Nephron progenitor cell (in vitro differentiated cells): ENCODE data around the gene MS4A5.
"Not testable (repeated sequence)": the region's sequence is repeated elsewhere in the genome, so short reads cannot be mapped to it uniquely, and the experiment has no call there.

Experiments used
- DNase-seq: peaks from one replicate; pipeline ENCODE4 v3.0.0; 2021
- H3K27ac Mint-ChIP-seq: 2 replicates; pipeline ENCODE4 v1.8.0; 2021; ENCODE audit warnings: mild to moderate bottlenecking, moderate library complexity, mixed read lengths
- H3K27me3 Mint-ChIP-seq: 2 replicates; pipeline ENCODE4 v1.8.0; 2021; ENCODE audit warnings: mild to moderate bottlenecking, low read depth, mixed read lengths; ENCODE audit not compliant: poor library complexity
- H3K36me3 Mint-ChIP-seq: 2 replicates; pipeline ENCODE4 v1.8.0; 2021; ENCODE audit warnings: low read depth, mixed read lengths
- H3K4me1 Mint-ChIP-seq: 2 replicates; pipeline ENCODE4 v1.8.0; 2021; ENCODE audit warnings: mixed read lengths
- H3K4me3 Mint-ChIP-seq: 2 replicates; pipeline ENCODE4 v1.8.0; 2021; ENCODE audit warnings: mild to moderate bottlenecking, moderate library complexity, mixed read lengths
- H3K9me3 Mint-ChIP-seq: 2 replicates; pipeline ENCODE4 v1.8.0; 2021; ENCODE audit warnings: mild to moderate bottlenecking, moderate library complexity, mixed read lengths
- TF ChIP-seq, protein P1 (sequence below): fragments of 200-600 bp; sonication (generic); IDR thresholded peaks from 2 replicates; pipeline ENCODE4 v1.5.0; 2021; ENCODE audit warnings: antibody characterized with exemption

MS4A5 gene

DNA sequence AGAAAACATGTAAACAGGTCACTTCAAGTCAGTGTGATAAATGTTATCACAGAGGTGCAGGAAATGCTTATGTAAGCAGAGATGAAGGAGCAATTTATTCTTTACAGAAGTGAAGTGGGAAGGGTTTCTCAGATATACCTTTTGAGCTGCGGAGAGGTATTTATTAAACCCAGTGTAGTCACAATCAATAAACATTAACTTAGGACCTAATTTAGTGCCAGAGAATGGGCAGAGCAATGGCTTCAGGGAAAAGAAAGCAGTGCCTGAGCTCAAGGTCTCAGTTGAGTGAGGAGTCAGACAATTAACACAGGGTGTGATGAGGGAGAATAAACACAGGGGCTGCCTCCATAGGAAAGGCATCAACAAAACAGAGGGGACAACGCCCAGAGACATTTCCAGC, 1.9 kb downstream of the MS4A5 start:
- no peak overlapping the region for H3K4me3 Mint-ChIP-seq
- no peaks in the 10 kb centered on the region for H3K4me1 Mint-ChIP-seq
- H3K27me3 Mint-ChIP-seq: no peaks in the 10 kb centered on the region
- H3K36me3 Mint-ChIP-seq: no peaks in the 10 kb centered on the region
- peaks cover 6% of the 10 kb centered on the region for H3K9me3 Mint-ChIP-seq
- H3K27ac Mint-ChIP-seq: no peak overlapping the region
- no peak for DNase-seq
- TF ChIP-seq, protein P1, sequence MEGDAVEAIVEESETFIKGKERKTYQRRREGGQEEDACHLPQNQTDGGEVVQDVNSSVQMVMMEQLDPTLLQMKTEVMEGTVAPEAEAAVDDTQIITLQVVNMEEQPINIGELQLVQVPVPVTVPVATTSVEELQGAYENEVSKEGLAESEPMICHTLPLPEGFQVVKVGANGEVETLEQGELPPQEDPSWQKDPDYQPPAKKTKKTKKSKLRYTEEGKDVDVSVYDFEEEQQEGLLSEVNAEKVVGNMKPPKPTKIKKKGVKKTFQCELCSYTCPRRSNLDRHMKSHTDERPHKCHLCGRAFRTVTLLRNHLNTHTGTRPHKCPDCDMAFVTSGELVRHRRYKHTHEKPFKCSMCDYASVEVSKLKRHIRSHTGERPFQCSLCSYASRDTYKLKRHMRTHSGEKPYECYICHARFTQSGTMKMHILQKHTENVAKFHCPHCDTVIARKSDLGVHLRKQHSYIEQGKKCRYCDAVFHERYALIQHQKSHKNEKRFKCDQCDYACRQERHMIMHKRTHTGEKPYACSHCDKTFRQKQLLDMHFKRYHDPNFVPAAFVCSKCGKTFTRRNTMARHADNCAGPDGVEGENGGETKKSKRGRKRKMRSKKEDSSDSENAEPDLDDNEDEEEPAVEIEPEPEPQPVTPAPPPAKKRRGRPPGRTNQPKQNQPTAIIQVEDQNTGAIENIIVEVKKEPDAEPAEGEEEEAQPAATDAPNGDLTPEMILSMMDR: no peak

DNA sequence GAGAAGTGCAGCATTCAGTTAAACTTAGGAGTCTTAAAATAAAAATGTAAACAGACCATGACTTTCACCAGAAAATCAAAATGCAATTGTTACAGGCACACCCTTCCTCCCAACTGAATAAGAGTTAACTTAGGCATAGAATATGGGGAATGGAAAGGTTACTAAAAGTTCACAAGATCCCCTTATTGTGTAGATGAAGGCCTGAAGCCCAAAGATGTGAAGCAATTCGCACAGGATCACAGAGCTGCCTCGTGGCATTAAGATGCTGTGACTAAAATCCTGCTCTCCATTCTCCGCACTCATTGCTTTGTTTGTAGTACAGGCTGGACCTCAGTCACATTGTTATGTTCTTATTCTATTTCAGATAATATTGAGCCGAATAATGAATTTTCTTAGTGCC, 4.0 kb downstream of the MS4A5 start:
- no peaks in the 10 kb centered on the region for H3K36me3 Mint-ChIP-seq
- H3K27ac Mint-ChIP-seq: no peak overlapping the region
- H3K9me3 Mint-ChIP-seq: peaks cover 6% of the 10 kb centered on the region
- TF ChIP-seq, protein P1: no peak
- no peaks in the 10 kb centered on the region for H3K4me1 Mint-ChIP-seq
- no peaks in the 10 kb centered on the region for H3K27me3 Mint-ChIP-seq
- no peak overlapping the region for H3K4me3 Mint-ChIP-seq
- DNase-seq: no peak

DNA sequence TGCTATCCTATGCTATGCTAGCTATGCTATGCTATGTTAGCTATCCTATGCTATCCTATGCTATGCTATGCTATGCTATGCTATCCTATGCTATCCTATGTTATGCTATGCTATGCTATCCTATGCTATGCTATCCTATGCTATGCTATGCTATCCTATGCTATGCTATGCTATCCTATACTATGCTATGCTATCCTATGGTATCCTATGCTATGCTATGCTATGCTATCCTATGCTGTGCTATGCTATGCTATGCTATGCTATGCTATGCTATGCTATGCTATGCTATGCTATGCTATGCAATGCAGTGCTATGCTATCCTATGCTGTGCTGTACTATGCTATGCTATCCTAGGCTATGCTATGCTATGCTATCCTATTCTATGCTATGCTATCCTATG, 17.7 kb downstream of the MS4A5 start:
- peaks cover 12% of the 10 kb centered on the region for H3K9me3 Mint-ChIP-seq
- TF ChIP-seq, protein P1: no peak

DNA sequence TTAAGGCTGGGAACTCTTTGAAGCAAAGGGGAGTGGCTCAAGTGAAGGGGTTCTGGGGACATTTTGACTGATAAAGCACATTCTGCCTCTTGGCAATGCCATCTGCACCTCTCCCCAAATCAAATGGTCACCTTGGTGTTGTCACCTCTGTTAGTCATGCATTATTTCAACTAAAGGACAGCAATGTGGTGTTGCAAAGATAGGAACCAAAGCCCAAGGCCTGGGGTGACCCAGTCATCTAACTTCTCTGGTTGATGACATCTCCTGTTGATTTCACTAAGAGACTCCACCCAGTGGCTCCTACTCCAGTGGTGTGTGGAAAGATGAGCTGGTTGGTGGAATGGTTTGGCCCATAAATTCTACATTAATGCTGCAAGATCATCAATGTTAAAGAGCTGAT, 18.5 kb downstream of the MS4A5 start:
- no peaks in the 10 kb centered on the region for H3K4me1 Mint-ChIP-seq
- no peak overlapping the region for H3K27ac Mint-ChIP-seq
- no peak for DNase-seq
- no peak overlapping the region for H3K4me3 Mint-ChIP-seq
- TF ChIP-seq, protein P1: no peak
- H3K9me3 Mint-ChIP-seq: peaks cover 12% of the 10 kb centered on the region
- H3K27me3 Mint-ChIP-seq: no peaks in the 10 kb centered on the region
- no peaks in the 10 kb centered on the region for H3K36me3 Mint-ChIP-seq

More for the DNA sequence above, 17.7 kb downstream of the MS4A5 start:
- H3K27ac Mint-ChIP-seq: no peak overlapping the region
- no peaks in the 10 kb centered on the region for H3K27me3 Mint-ChIP-seq
- no peak overlapping the region for H3K4me3 Mint-ChIP-seq
- H3K4me1 Mint-ChIP-seq: no peaks in the 10 kb centered on the region
- no peak for DNase-seq
- H3K36me3 Mint-ChIP-seq: no peaks in the 10 kb centered on the region

DNA sequence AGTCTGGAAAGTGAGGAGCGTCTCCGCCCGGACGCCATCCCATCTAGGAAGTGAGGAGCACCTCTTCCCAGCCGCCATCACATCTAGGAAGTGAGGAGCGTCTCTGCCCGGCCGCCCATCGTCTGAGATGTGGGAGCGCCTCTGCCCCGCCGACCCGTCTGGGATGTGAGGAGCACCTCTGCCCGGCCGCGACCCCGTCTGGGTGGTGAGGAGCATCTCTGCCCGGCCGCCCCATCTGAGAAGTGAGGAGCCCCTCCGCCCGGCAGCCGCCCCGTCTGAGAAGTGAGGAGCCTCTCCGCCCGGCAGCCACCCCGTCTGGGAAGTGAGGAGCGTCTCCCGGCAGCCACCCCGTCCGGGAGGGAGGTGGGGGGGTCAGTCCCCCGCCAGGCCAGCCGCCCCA, 21.8 kb downstream of the MS4A5 start:
- not testable (repeated sequence) for H3K4me1 Mint-ChIP-seq, H3K27ac Mint-ChIP-seq, DNase-seq, H3K4me3 Mint-ChIP-seq, H3K36me3 Mint-ChIP-seq, H3K27me3 Mint-ChIP-seq
- peaks cover 12% of the 10 kb centered on the region for H3K9me3 Mint-ChIP-seq

DNA sequence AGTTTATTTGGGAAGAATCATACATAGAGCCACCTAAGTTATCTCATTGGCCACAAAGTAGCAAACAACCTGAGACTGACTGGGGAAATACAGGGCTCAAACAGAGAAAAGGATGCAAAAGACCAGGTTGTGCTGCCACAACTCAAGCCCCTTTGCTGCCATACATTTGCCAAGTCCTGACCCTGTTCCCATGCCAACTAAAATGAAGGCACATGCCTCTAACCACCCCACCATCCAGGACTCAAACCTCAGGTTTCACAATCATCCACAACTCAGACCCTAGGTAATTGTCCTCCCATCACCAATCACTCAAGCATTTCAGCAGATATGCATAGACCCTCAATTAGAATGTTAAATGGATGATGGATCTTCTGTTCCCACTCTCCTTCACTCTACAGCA, 24.8 kb downstream of the MS4A5 start:
- H3K36me3 Mint-ChIP-seq: no peaks in the 10 kb centered on the region
- no peak overlapping the region for H3K27ac Mint-ChIP-seq
- H3K4me1 Mint-ChIP-seq: no peaks in the 10 kb centered on the region
- no peak for DNase-seq
- TF ChIP-seq, protein P1: no peak
- peaks cover 6% of the 10 kb centered on the region for H3K27me3 Mint-ChIP-seq
- peaks cover 12% of the 10 kb centered on the region for H3K9me3 Mint-ChIP-seq
- no peak overlapping the region for H3K4me3 Mint-ChIP-seq
